Panc1 (cell line): ENCODE data around the gene TSHZ3. TPM values are rescaled to one million over a fixed set of nuclear protein-coding genes. Genes with fewer than 3 reads are reported as not detected.

ENCODE experiments used
- ATAC-seq: fragments of 200-7000 bp; cut with Tn5 transposase; 2 replicates; pipeline ENCODE4 v1.9.1; 2020; ENCODE audit warnings: mild to moderate bottlenecking, moderate library complexity
- BruUV-seq: library from RNA; stranded (reverse); fragments of 400-500 nt; replicated peaks from 2 replicates; lab custom pipeline; 2021; lab: Mats Ljungman, UMichigan
- CTCF ChIA-PET: fragments of 300-600 bp; sonication (Branson Sonifier 250); formaldehyde crosslinking; loops from one replicate; lab custom pipeline; 2022; ENCODE audit warnings: antibody characterized with exemption; lab: Charles Lee
- POLR2A ChIA-PET: fragments of 300-600 bp; sonication (Branson Sonifier 250); formaldehyde crosslinking; loops from one replicate; lab custom pipeline; 2022; ENCODE audit warnings: antibody characterized with exemption; lab: Charles Lee
- DNase-seq: peaks from one replicate; pipeline ENCODE4 v3.0.0-alpha.2; 2010; ENCODE audit warnings: low read depth, low spot score
- H3K27ac ChIP-seq: 2 replicates; pipeline ENCODE4 v1.5.1; 2011; ENCODE audit warnings: mild to moderate bottlenecking, low read length, inconsistent platforms
- H3K27me3 ChIP-seq: fragments of 200-500 bp; sonication (Bioruptor generic); 2 replicates; pipeline ENCODE4 v1.6.0; 2014; ENCODE audit warnings: low read length, inconsistent platforms; ENCODE audit not compliant: control insufficient read depth, insufficient read depth
- H3K36me3 ChIP-seq: fragments of 200-500 bp; sonication (Bioruptor generic); 2 replicates; pipeline ENCODE4 v1.5.1; 2014; ENCODE audit warnings: inconsistent platforms, mild to moderate bottlenecking, low read length, moderate library complexity; ENCODE audit not compliant: control insufficient read depth, insufficient read depth
- H3K4me1 ChIP-seq: 2 replicates; pipeline ENCODE4 v1.5.1; 2011; ENCODE audit warnings: inconsistent platforms, mild to moderate bottlenecking, low read length, moderate library complexity; ENCODE audit not compliant: control insufficient read depth, insufficient read depth
- H3K4me3 ChIP-seq, 2 experiments: 2 replicates each; pipeline ENCODE4 v1.5.1; 2011 to 2012; ENCODE audit warnings: low read depth in 2 of 2, low read length in 2 of 2, mild to moderate bottlenecking in 2 of 2, inconsistent platforms in 1 of 2, moderate library complexity in 1 of 2
- H3K9me3 ChIP-seq: fragments of 200-500 bp; sonication (Bioruptor generic); 2 replicates; pipeline ENCODE4 v1.5.1; 2014; ENCODE audit warnings: low read depth, mild to moderate bottlenecking, inconsistent platforms, low read length, moderate library complexity; ENCODE audit not compliant: control insufficient read depth, insufficient read depth
- CTCF ChIP-seq: fragments of 450-650 bp; IDR thresholded peaks from 2 replicates; pipeline ENCODE4 v1.5.1; 2017; ENCODE audit warnings: mild to moderate bottlenecking
- POLR2AphosphoS5 ChIP-seq: IDR thresholded peaks from 2 replicates; pipeline ENCODE4 v1.6.1; 2012; ENCODE audit warnings: mild to moderate bottlenecking, low read depth, low read length, moderate library complexity
- REST ChIP-seq, 2 experiments: IDR thresholded peaks; 2 replicates each; pipeline ENCODE4 v1.6.1; 2011 to 2012; ENCODE audit warnings: low read depth in 2 of 2, control low read depth in 1 of 2, low read length in 1 of 2, mild to moderate bottlenecking in 1 of 2, moderate library complexity in 1 of 2; ENCODE audit not compliant: insufficient read depth in 1 of 2
- SIN3A ChIP-seq: IDR thresholded peaks from 2 replicates; pipeline ENCODE4 v1.6.1; 2012; ENCODE audit warnings: low read depth, mild to moderate bottlenecking, low read length, moderate library complexity, borderline replicate concordance; ENCODE audit not compliant: insufficient read depth
- TCF7L2 ChIP-seq: IDR thresholded peaks from 2 replicates; pipeline ENCODE4 v1.6.1; 2011; ENCODE audit warnings: mild to moderate bottlenecking, low read depth, low read length, inconsistent platforms
- in situ Hi-C: cut with HindIII; loops from 2 replicates; pipeline ENCODE4 v1.10.0; 2016; ENCODE audit warnings: low sequenced_read_pairs, low pct_unique_long_range_greater_than_20kb
- intact Hi-C: fragments of 100-400 bp; cut with micrococcal nuclease; formaldehyde crosslinking; loops from one replicate; pipeline ENCODE4 v1.10.0; 2022; ENCODE audit not compliant: unreplicated experiment
- total RNA-seq: library from RNA; stranded (reverse); gene quantifications from one replicate; pipeline ENCODE4 v1.2.1, GENCODE V29; 2021; ENCODE audit not compliant: unreplicated experiment

The TSHZ3 gene
- total RNA-seq, 1 experiment from 2014 or later: 7.8 TPM

- Histone ChIP-seq H3K9me3 (no peaks in the 10 kb centered on the region), H3K27me3 (no peaks in the 10 kb centered on the region), H3K27ac (no peak overlapping the region), H3K4me3 (no peak overlapping the region), H3K4me1 (peaks cover 4% of the 10 kb centered on the region; the same call in 1 of the 2 replicates), H3K36me3 (no peaks in the 10 kb centered on the region)
- intact Hi-C loops: no loop called here
- TF ChIP-seq POLR2AphosphoS5 (no peak), SIN3A (no peak), REST (IDR thresholded peaks at IDR 0.05; ENCODE audit: insufficient read depth in 1 of 2, low read depth in 2 of 2, low read length in 1 of 2) (no peak), TCF7L2 (no peak), CTCF (no peak)
- ChIA-PET POLR2A (no interaction called here), CTCF (no interaction called here)
- ATAC-seq (no peak), DNase-seq (no peak)
- BruUV-seq: no TSS peak
- in situ Hi-C loops: no loop called here
Measured at GRCh38 chr19:31276831-31277230, 72.4 kb downstream of the TSHZ3 start.

GRCh38 chr19:31275068-31275334 is 74.2 kb downstream of the TSHZ3 start:
- CTCF ChIA-PET: no interaction called here
- ATAC-seq: no peak

More at GRCh38 chr19:31275068-31275334, 74.2 kb downstream of the TSHZ3 start:
- no TSS peak for BruUV-seq
- no peak for DNase-seq
- in situ Hi-C loops (no loop called here), intact Hi-C loops (no loop called here)
- H3K27ac ChIP-seq: no peak overlapping the region
- no peaks in the 10 kb centered on the region for H3K36me3 ChIP-seq
- POLR2A ChIA-PET: no interaction called here
- H3K4me3 ChIP-seq: no peak overlapping the region
- H3K27me3 ChIP-seq: no peaks in the 10 kb centered on the region
- no peaks in the 10 kb centered on the region for H3K4me1 ChIP-seq
- no peaks in the 10 kb centered on the region for H3K9me3 ChIP-seq
- TF ChIP-seq REST (IDR thresholded peaks at IDR 0.05; ENCODE audit: insufficient read depth in 1 of 2, low read depth in 2 of 2, low read length in 1 of 2) (no peak), SIN3A (no peak), POLR2AphosphoS5 (no peak), TCF7L2 (no peak)
